Smooth muscle cell (in vitro differentiated cells): ENCODE data around the gene ITIH5. TPM values are rescaled to one million over a fixed set of nuclear protein-coding genes. Genes with fewer than 3 reads are reported as not detected.

Experiments
- DNase-seq: peaks from one replicate; lab custom pipeline; 2025; ENCODE audit not compliant: unreplicated experiment; lab: John Stamatoyannopoulos, UW
- H2AFZ ChIP-seq: fragments of 200-600 bp; sonication (generic); 2 replicates; pipeline ENCODE4 v1.6.0; 2016; ENCODE audit warnings: antibody characterized with exemption, low read depth, mild to moderate bottlenecking
- H3F3A ChIP-seq: fragments of 200-600 bp; sonication (generic); 2 replicates; pipeline ENCODE4 v1.6.0; 2017; ENCODE audit warnings: antibody characterized with exemption, low read depth
- H3K27ac ChIP-seq: fragments of 200-600 bp; sonication (generic); 2 replicates; pipeline ENCODE4 v1.5.1; 2016; ENCODE audit warnings: low read depth, mild to moderate bottlenecking
- H3K27me3 ChIP-seq: fragments of 200-600 bp; sonication (generic); 2 replicates; pipeline ENCODE4 v1.6.1; 2016; ENCODE audit warnings: low read depth, mild to moderate bottlenecking
- H3K36me3 ChIP-seq: fragments of 200-600 bp; sonication (generic); 2 replicates; pipeline ENCODE4 v1.5.1; 2016; ENCODE audit warnings: low read depth
- H3K4me1 ChIP-seq: fragments of 200-600 bp; sonication (generic); 2 replicates; pipeline ENCODE4 v1.5.1; 2016; ENCODE audit warnings: low read depth
- H3K4me2 ChIP-seq: fragments of 200-600 bp; sonication (generic); 2 replicates; pipeline ENCODE4 v1.6.0; 2016; ENCODE audit warnings: mild to moderate bottlenecking
- H3K4me3 ChIP-seq: fragments of 200-600 bp; sonication (generic); 2 replicates; pipeline ENCODE4 v1.5.1; 2016; ENCODE audit warnings: mild to moderate bottlenecking
- H3K79me2 ChIP-seq: fragments of 200-600 bp; sonication (generic); 2 replicates; pipeline ENCODE4 v1.6.0; 2016; ENCODE audit warnings: low read depth, mild to moderate bottlenecking
- H3K9ac ChIP-seq: fragments of 200-600 bp; sonication (generic); 2 replicates; pipeline ENCODE4 v1.6.0; 2016; ENCODE audit warnings: low read depth
- H3K9me3 ChIP-seq: fragments of 200-600 bp; sonication (generic); replicated peaks from 2 replicates; pipeline ENCODE4 v1.5.1; 2016; ENCODE audit warnings: low read depth
- H4K20me1 ChIP-seq: fragments of 200-600 bp; sonication (generic); 2 replicates; pipeline ENCODE4 v1.6.0; 2016; ENCODE audit warnings: low read depth
- CTCF ChIP-seq: fragments of 200-600 bp; sonication (generic); IDR thresholded peaks from 2 replicates; pipeline ENCODE4 v1.5.1; 2017; ENCODE audit warnings: borderline replicate concordance, mild to moderate bottlenecking, antibody characterized with exemption; ENCODE audit not compliant: insufficient read depth, poor library complexity, severe bottlenecking
- WGBS: methylation state at CpG from one replicate; pipeline ENCODE4 v1.1.7; 2016; ENCODE audit warnings: low lambda C conversion rate; 5-methylcytosine and 5-hydroxymethylcytosine counted together
- polyA plus RNA-seq: library from polyadenylated mRNA; unstranded; fragments of >200 nt; fragmentation: Nextera tagmentation; extraction: Ambion mirVana; gene quantifications from 2 replicates; pipeline ENCODE4 v1.2.1, GENCODE V29; 2016
- total RNA-seq: library from RNA; depleted of rRNA; stranded (reverse); fragments of >200 nt; gene quantifications from 2 replicates; pipeline ENCODE4 v1.2.3, GENCODE V29; 2014

Gene ITIH5
- total and polyA plus RNA-seq, 2 experiments from 2014 or later: 9.1 to 12.6 TPM

GRCh38 chr10:7547829-7548228 lies 118.9 kb downstream of the ITIH5 start:
- Histone ChIP-seq H3F3A (peaks cover 7% of the 10 kb centered on the region), H3K9me3 (no peaks in the 10 kb centered on the region), H3K4me2 (no peak overlapping the region), H4K20me1 (no peaks in the 10 kb centered on the region), H3K79me2 (no peaks in the 10 kb centered on the region), H3K9ac (no peak overlapping the region), H3K27ac (no peak overlapping the region), H3K4me3 (no peak overlapping the region), H2AFZ (no peak overlapping the region), H3K4me1 (no peaks in the 10 kb centered on the region), H3K27me3 (no peaks in the 10 kb centered on the region), H3K36me3 (no peaks in the 10 kb centered on the region)
- no peak for DNase-seq
- no peak for TF ChIP-seq CTCF
- 86% methylated on average over 6 of the region's 6 CpGs for WGBS

- Histone ChIP-seq H3K4me2 (no peak overlapping the region), H3K4me3 (no peak overlapping the region), H2AFZ (no peak overlapping the region), H3K9me3 (no peaks in the 10 kb centered on the region), H3K27ac (peak overlapping the region; percentile 22), H3K27me3 (no peaks in the 10 kb centered on the region), H3K79me2 (no peaks in the 10 kb centered on the region), H3K4me1 (no peaks in the 10 kb centered on the region), H4K20me1 (no peaks in the 10 kb centered on the region), H3K36me3 (no peaks in the 10 kb centered on the region), H3F3A (peaks cover 8% of the 10 kb centered on the region), H3K9ac (no peak overlapping the region)
- no peak for DNase-seq
- 92% methylated on average over 7 of the region's 7 CpGs for WGBS
- no peak for TF ChIP-seq CTCF
These were observed 119.6 kb downstream of the ITIH5 start for GRCh38 chr10:7547206-7547605.

GRCh38 chr10:7546385-7546967 lies 120.3 kb downstream of the ITIH5 start:
- H3K36me3 ChIP-seq: no peaks in the 10 kb centered on the region
- H3K79me2 ChIP-seq: no peaks in the 10 kb centered on the region
- no peaks in the 10 kb centered on the region for H3K9me3 ChIP-seq
- no peak overlapping the region for H3K4me2 ChIP-seq
- no peak overlapping the region for H2AFZ ChIP-seq
- H4K20me1 ChIP-seq: no peaks in the 10 kb centered on the region
- peak overlapping the region; percentile 72 for H3K27ac ChIP-seq
- H3K4me3 ChIP-seq: no peak overlapping the region
- no peaks in the 10 kb centered on the region for H3K27me3 ChIP-seq
- DNase-seq: peak; percentile 26
- no peak overlapping the region for H3K9ac ChIP-seq
- H3K4me1 ChIP-seq: peaks cover 7% of the 10 kb centered on the region
- 12% methylated on average over 10 of the region's 10 CpGs for WGBS
- no peak for TF ChIP-seq CTCF
- peaks cover 8% of the 10 kb centered on the region for H3F3A ChIP-seq

- Histone ChIP-seq H4K20me1 (no peaks in the 10 kb centered on the region), H3K4me1 (peaks cover 12% of the 10 kb centered on the region), H2AFZ (no peak overlapping the region), H3K27me3 (no peaks in the 10 kb centered on the region), H3K9ac (no peak overlapping the region), H3K27ac (peak overlapping the region; percentile 72), H3K79me2 (no peaks in the 10 kb centered on the region), H3F3A (peaks cover 8% of the 10 kb centered on the region), H3K4me2 (no peak overlapping the region), H3K36me3 (no peaks in the 10 kb centered on the region), H3K9me3 (no peaks in the 10 kb centered on the region), H3K4me3 (no peak overlapping the region)
- no peak for TF ChIP-seq CTCF
- WGBS: 63% methylated on average over 4 of the region's 4 CpGs
- DNase-seq: no peak
These were observed 121.0 kb downstream of the ITIH5 start for GRCh38 chr10:7545792-7546191.
